ENCODE data around the gene DBP. TPM values are rescaled to one million over a fixed set of nuclear protein-coding genes. Genes with fewer than 3 reads are reported as not detected.
"Not testable (repeated sequence)": the region's sequence is repeated elsewhere in the genome, so short reads cannot be mapped to it uniquely, and the experiment has no call there.

Gene DBP
- total RNA-seq, 3 donors from 2014 or later, result 6.7 to 12.3 (median 11.2) TPM

DNA sequence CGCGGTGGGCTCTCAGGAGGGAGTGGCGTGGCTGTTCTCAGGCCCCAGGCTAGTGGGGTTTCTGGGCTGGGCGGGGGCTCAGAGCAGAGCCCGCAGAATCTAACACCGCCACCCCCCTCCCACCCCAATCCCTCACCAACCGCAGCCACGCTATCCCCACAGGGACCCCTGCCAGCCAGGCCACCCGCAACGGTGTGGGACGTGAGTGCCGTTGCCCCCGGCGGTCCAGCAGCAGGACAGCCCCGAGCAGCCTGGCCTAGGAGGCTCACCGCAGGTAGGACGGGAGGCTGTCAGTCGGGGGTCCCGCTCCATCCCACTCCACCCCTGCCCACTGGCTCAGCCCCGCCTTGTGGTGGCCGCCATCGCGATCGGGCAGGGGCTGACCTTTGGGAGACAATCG is 35.8 kb upstream of the DBP start, which contains the start of gene NTN5:
Gene NTN5, minus strand, starts transcription at position 24 of the 400 bp plus-strand sequence. CDS start 2,031 bp downstream, outside the sequence.
- H3K36me3 Mint-ChIP-seq (ENCODE audit: insufficient read depth), result no peaks in the 10 kb centered on the region
- no peak within 1 kb of the TSS for H3K4me3 Mint-ChIP-seq
- DNase-seq, result no peak
- H3K9me3 Mint-ChIP-seq, result no peaks in the 10 kb centered on the region
- no peak for ATAC-seq
- peaks cover 2% of the 10 kb centered on the region for H3K27me3 Mint-ChIP-seq (ENCODE audit: low read depth)
- peaks cover 5% of the 10 kb centered on the region for H3K4me1 Mint-ChIP-seq (ENCODE audit: low read depth)

DNA sequence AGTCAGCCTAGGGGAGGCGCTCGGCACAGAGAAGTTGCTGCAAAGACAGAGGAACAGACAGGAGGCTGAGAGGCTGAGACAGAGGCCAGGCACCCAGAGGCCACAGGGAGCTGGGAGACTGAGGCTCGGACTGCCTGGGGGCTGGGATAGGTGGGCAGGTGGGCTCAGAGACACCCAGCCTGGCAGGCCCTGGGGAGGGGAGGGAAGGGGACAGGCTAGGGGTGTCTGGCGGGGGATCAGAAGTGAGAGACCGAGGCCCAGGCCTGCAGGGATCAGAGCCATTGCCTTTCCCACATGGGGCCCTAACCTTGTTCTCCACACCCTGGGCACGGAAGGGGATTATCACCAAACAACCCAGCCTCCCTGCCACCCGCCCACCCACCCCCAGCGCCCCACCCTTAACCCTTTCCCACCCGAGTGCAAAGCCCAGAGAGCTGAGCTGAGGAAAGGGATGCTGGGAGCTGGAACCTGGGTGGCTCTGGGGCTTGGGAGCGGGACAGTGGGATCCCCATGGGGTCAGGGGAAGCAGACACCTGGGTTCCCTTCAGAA is 34.3 kb upstream of the DBP start:
- DNase-seq (no peak), ATAC-seq (no peak)
- H3K36me3 Mint-ChIP-seq (ENCODE audit: insufficient read depth), result no peaks in the 10 kb centered on the region
- H3K4me3 Mint-ChIP-seq, result no peak overlapping the region
- H3K4me1 Mint-ChIP-seq (ENCODE audit: low read depth), result peaks cover 5% of the 10 kb centered on the region
- H3K27me3 Mint-ChIP-seq (ENCODE audit: low read depth), result peaks cover 2% of the 10 kb centered on the region
- H3K9me3 Mint-ChIP-seq, result no peaks in the 10 kb centered on the region

DNA sequence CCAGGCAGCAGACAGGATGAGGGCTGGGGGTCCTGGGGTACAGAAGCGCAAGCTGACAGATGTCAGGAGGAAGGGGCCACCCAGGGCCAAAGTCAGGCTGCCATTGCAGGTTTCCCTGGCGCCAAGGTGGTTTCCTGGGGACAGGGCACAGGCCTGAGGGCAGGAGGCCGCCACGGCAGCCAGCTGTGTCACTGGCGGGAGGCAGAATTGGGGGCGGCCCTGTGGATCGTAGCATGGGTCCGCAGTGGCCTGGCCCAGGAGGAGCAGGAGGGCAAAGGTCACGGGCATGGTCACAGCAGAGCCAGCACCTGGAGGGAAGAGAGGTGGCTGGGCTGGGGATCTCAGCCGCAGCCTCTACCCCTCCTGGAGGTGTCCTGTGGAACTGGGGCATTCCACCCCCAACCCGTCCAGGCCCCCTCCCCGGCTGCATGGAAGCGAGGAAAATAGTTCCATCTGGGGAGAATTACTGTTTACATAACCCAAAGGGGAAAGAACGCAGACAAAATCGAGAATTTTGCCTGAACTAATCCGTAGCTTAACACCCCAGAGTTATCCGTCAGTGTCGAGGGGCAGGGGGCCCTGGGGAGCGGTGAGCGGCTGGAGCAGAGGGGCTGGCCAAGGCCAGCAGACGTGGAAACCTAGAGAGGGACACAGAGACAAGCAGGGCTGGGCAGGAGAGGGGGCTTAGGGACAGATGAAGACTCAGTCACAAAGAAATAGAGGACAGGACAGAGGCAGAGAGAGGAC is 33.7 kb upstream of the DBP start:
- DNase-seq (no peak), ATAC-seq (no peak)
- Mint-ChIP-seq H3K9me3 (no peaks in the 10 kb centered on the region), H3K4me1 (ENCODE audit: low read depth) (peaks cover 5% of the 10 kb centered on the region), H3K36me3 (ENCODE audit: insufficient read depth) (no peaks in the 10 kb centered on the region), H3K27me3 (ENCODE audit: low read depth) (peaks cover 2% of the 10 kb centered on the region), H3K4me3 (no peak overlapping the region)

DNA sequence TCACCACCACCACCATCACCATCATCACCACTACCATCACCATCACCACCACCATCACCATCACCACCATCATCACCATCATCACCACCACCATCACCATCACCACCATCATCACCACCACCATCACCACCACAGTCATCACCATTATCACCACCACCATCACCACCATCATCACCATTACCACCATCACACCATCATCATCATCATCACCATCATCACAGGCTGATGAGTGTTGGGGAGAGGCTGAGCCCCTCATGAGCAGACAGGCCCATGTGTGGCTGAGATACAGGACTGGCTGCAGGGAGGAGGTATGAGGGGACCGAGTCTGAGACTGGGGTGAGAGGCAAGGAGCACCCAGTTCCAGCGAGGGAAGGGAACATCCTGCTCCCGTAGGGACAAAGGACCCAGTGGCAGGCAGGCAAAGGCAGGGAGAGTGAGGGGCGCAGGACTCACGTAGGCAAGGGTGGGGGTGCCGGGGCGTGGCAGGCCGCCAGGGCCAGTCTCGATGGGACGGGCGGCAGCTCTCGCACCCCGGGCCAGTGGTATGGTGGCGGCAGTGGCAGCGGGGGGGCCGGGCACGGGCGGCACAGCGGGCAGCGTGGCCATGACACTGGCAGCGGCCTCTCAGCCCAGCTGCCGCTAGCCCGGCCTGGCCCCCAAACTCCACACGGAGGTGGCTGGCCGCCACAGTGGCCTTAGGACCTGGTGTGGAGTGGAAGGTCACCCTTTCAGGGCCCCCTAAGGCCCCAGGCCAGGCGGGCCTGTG is 32.9 kb upstream of the DBP start:
- no peaks in the 10 kb centered on the region for H3K9me3 Mint-ChIP-seq
- H3K4me3 Mint-ChIP-seq, result no peak overlapping the region
- DNase-seq, result no peak
- H3K27me3 Mint-ChIP-seq (ENCODE audit: low read depth), result no peaks in the 10 kb centered on the region
- no peak for ATAC-seq
- H3K4me1 Mint-ChIP-seq (ENCODE audit: low read depth), result peaks cover 1% of the 10 kb centered on the region
- no peaks in the 10 kb centered on the region for H3K36me3 Mint-ChIP-seq (ENCODE audit: insufficient read depth)

DNA sequence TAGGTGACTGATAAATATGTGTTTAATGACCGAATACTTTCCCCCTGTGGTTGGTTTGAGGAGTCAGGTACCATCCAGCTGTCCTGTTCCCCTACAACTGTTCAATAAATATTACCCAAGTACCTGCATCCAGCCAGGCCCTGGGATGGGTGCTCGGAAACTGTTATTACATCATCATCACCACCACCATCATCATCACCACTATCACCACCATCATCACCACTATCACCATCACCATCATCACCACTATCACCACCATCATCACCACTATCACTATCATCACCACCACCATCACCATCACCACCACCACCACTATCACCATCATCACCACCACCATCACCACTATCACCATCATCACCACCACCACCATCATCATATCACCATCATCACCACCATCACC is 31.6 kb upstream of the DBP start:
- no peak overlapping the region for H3K4me3 Mint-ChIP-seq

DNA sequence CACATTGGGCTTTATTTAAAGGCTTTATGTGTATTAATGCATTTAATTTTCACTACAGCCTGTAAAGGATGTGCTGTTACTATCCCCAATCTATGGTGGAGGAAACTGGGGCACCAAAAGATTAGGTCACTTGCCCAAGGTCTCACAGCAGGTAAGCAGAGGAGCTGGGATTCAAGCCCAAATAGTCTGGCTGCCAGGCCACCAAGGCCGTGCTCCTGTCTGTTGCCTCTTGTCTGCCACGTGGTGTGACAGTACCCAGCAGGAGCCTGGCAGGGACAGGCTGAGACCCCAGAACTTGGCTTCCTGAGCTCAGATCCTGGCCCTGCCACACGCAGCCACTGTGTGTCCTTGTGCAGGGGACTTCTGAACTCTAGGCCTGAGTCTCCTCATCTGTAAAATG is 31.2 kb upstream of the DBP start:
- no peaks in the 10 kb centered on the region for H3K27me3 Mint-ChIP-seq (ENCODE audit: low read depth)
- ATAC-seq, result no peak
- no peaks in the 10 kb centered on the region for H3K36me3 Mint-ChIP-seq (ENCODE audit: insufficient read depth)
- DNase-seq, result no peak
- no peaks in the 10 kb centered on the region for H3K4me1 Mint-ChIP-seq (ENCODE audit: low read depth)
- H3K4me3 Mint-ChIP-seq, result no peak overlapping the region
- no peaks in the 10 kb centered on the region for H3K9me3 Mint-ChIP-seq

More for the DNA sequence above, 31.6 kb upstream of the DBP start:
- ATAC-seq (no peak), DNase-seq (no peak)
- Mint-ChIP-seq H3K36me3 (ENCODE audit: insufficient read depth) (no peaks in the 10 kb centered on the region), H3K27me3 (ENCODE audit: low read depth) (no peaks in the 10 kb centered on the region), H3K9me3 (no peaks in the 10 kb centered on the region), H3K4me1 (ENCODE audit: low read depth) (no peaks in the 10 kb centered on the region)

DNA sequence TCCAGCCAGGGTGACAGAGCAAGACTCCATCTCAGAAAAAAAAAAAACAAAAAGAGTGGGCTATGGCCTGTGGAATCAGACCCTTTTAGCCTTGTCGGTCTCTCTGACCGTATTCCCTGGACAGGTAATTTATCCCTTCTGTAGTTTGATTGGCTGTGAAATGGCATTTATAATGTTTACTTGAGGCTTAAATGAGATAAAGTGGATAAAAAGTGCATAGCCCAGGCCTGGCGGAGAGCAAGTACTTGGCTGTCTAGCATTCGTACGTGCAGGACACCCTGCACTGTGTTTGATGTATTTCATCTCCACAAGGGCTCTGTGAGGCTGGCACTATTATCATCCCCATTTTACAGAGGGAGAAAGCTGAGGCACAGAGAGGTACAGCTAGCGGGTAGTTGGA is 28.6 kb upstream of the DBP start:
- no peaks in the 10 kb centered on the region for H3K9me3 Mint-ChIP-seq
- no peak for DNase-seq
- no peaks in the 10 kb centered on the region for H3K36me3 Mint-ChIP-seq (ENCODE audit: insufficient read depth)
- H3K4me3 Mint-ChIP-seq, result no peak overlapping the region
- H3K27me3 Mint-ChIP-seq (ENCODE audit: low read depth), result no peaks in the 10 kb centered on the region
- no peak for ATAC-seq
- H3K4me1 Mint-ChIP-seq (ENCODE audit: low read depth), result peaks cover 5% of the 10 kb centered on the region

DNA sequence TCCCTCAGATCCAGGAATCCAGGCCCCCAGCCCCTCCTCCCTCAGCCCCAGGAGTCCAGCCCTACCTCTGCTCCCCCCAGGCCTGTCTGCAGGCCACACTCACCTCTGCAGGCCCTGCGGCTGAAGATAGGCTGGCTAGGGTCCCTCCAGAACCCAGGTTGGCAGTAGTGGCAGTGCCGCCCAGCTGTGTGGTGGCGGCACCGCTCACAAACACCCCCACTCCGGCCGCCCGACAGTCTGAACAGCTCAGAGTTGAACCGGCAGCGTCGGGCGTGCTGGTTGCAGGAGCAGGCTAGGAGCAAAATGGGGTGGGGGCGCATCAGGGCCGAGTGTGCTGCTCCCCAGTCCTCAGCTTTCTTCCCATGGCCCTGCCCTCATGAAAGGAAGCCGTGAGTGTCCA is 27.3 kb upstream of the DBP start:
- DNase-seq, result no peak
- Mint-ChIP-seq H3K9me3 (no peaks in the 10 kb centered on the region), H3K4me3 (no peak overlapping the region), H3K27me3 (ENCODE audit: low read depth) (no peaks in the 10 kb centered on the region), H3K4me1 (ENCODE audit: low read depth) (peaks cover 7% of the 10 kb centered on the region), H3K36me3 (ENCODE audit: insufficient read depth) (no peaks in the 10 kb centered on the region)
- ATAC-seq, result no peak

DNA sequence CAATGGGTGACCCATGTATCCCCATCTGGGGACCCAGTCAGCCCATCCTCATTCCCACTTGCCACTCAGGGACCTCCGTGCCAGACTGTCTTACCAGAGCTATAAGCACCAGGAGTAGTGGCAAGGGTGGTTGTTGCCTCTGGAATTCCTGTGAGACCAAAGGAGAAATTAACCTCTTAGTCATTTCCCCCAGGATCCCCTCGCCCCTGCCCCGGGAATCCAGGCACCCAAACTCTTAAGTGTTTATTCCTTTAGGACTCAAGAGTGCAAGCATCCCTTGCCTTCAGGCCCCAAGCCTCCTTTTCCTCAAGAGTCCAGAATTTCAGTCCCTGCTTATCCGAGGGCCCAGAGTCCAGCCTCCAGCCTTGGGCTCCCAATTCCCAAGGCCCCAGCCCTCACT is 26.5 kb upstream of the DBP start:
- no peaks in the 10 kb centered on the region for H3K9me3 Mint-ChIP-seq
- H3K4me3 Mint-ChIP-seq, result no peak overlapping the region
- DNase-seq (no peak), ATAC-seq (no peak)
- H3K27me3 Mint-ChIP-seq (ENCODE audit: low read depth), result no peaks in the 10 kb centered on the region
- peaks cover 7% of the 10 kb centered on the region for H3K4me1 Mint-ChIP-seq (ENCODE audit: low read depth)
- H3K36me3 Mint-ChIP-seq (ENCODE audit: insufficient read depth), result no peaks in the 10 kb centered on the region

DNA sequence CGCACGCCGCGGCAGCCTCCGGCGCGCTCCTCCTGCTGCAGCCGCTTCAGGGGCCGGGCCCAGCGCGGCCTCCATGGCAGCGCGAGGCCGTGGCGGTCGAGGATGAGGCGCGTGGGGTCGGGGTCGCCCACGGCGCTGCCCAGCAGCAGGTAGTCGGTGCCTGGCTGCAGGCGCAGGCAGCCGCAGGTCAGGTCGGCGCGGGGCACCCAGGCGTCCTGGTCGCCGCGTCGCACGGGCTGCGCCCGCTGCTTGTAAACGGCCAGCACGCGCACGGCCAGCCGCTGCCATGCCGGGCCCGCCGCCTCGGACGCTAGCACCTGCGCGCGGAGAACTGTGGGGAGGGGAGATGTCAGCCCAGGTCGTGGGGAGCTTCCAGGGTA is 24.5 kb upstream of the DBP start:
- ATAC-seq, result no peak
- DNase-seq, result no peak
- peaks cover 7% of the 10 kb centered on the region for H3K4me1 Mint-ChIP-seq (ENCODE audit: low read depth)
- H3K4me3 Mint-ChIP-seq, result no peak overlapping the region
- no peaks in the 10 kb centered on the region for H3K9me3 Mint-ChIP-seq
- no peaks in the 10 kb centered on the region for H3K36me3 Mint-ChIP-seq (ENCODE audit: insufficient read depth)
- no peaks in the 10 kb centered on the region for H3K27me3 Mint-ChIP-seq (ENCODE audit: low read depth)

DNA sequence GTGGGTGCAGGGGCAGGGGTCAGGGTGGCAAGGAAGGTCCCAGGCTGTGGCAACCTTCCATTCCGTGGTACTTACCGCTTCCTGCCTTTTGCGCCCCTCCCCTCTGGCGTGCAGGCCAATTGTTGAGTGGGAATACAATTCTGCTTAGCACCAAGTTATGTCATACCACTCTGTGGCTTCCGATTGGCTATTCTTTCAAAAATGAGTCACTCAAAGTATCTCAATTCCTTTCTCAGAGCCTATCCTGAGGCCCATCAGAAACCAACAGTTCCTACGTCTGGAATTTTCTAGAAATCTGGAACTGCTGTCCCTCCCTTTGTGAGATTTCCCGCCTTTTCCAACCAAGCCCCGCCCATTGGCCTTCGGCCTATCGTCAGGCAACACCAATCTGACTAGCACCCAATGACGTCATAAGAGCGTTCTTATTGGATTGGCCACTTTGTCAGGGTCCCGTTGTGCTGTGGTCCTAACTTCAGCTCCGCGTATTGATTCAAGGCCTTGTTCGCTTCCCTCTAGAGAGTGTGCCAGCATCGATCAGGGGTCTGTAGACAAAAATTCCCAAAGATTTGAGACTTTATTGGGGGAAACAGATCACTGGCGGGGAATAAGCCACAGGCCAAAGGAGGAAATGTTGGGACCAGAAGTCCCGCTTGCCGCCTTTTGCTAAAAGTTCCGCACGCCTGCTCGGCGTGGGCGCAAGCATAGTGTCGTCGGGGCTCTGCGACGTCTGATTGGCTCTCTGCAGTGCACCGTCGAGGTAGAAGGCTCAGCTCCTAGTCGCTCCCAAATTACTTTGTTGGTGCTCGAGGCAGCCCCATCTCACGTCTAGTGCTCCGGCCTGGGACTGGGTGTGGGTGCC is 23.9 kb upstream of the DBP start:
- ATAC-seq, result peak; percentile 96 to 98
- peaks cover 7% of the 10 kb centered on the region for H3K4me1 Mint-ChIP-seq (ENCODE audit: low read depth)
- no peaks in the 10 kb centered on the region for H3K36me3 Mint-ChIP-seq (ENCODE audit: insufficient read depth)
- no peaks in the 10 kb centered on the region for H3K9me3 Mint-ChIP-seq
- peak; percentile 70 for DNase-seq
- H3K4me3 Mint-ChIP-seq, result peak overlapping the region; percentile 63
- no peaks in the 10 kb centered on the region for H3K27me3 Mint-ChIP-seq (ENCODE audit: low read depth)

DNA sequence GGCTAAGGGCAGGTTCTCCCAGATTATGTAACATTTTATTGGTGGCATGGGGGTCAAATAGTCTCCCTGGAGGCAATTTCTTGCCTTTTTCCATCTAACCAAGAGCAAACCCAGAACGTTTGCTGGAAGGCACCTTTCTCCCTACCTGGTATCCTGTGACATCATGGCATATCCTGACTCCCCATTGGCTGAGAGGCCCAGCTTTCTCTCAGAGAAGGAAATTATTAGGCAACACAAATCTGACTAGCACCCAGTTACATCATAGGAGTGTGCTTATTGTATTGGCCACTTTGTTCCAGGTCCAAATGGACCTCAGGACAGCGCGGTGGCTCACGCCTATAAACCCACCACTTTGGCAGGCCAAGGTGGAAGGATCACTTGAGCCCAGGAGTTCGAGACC is 22.6 kb upstream of the DBP start:
- Mint-ChIP-seq H3K4me1 (ENCODE audit: low read depth) (peaks cover 7% of the 10 kb centered on the region), H3K36me3 (ENCODE audit: insufficient read depth) (no peaks in the 10 kb centered on the region), H3K9me3 (no peaks in the 10 kb centered on the region), H3K27me3 (ENCODE audit: low read depth) (no peaks in the 10 kb centered on the region), H3K4me3 (no peak overlapping the region)
- ATAC-seq, result no peak
- DNase-seq, result no peak

DNA sequence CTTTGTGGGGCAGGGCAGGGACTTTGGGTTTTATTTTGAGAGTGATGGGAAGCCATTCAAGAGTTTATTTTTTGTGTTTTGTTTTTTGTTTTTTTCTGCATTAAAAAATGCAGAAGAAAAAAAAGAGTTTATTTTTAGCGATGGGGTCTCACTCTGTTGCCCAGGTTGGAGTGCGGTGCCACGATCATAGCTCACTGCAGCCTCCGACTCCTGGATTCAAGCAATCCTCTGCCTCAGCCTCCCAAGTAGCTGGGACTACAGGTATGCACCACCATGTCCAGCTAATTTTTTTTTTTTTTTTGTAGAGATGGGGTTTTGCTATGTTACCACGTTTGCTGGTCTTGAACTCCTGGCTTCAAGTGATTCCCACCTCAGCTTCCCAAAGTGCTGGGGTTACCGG is 21.3 kb upstream of the DBP start:
- no peak for ATAC-seq

DNA sequence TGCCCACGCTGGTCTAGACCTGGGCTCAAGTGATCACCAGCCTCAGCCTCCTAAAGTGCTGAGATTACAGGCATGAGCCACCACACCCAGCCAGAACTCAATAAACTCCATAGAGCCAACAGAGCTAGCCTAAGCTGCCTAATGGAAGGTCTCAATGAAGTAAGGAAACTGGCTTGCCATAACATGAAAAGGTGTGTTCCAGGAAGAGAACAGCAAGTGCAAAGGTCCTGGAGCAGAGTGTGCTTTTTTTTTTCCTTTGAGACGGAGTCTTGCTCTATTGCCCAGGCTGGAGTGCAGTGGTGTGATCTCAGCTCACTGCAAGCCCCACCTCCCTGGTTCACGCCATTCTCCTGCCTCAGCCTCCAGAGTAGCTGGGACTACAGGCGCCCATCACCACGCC is 20.6 kb upstream of the DBP start:
- not testable (repeated sequence) for H3K27me3 Mint-ChIP-seq (ENCODE audit: low read depth); DNase-seq; H3K9me3 Mint-ChIP-seq; H3K36me3 Mint-ChIP-seq (ENCODE audit: insufficient read depth); H3K4me3 Mint-ChIP-seq; ATAC-seq; H3K4me1 Mint-ChIP-seq (ENCODE audit: low read depth)

More for the DNA sequence above, 21.3 kb upstream of the DBP start:
- H3K27me3 Mint-ChIP-seq (ENCODE audit: low read depth), result no peaks in the 10 kb centered on the region
- DNase-seq, result no peak
- H3K4me1 Mint-ChIP-seq (ENCODE audit: low read depth), result peaks cover 7% of the 10 kb centered on the region
- no peaks in the 10 kb centered on the region for H3K9me3 Mint-ChIP-seq
- no peak overlapping the region for H3K4me3 Mint-ChIP-seq
- no peaks in the 10 kb centered on the region for H3K36me3 Mint-ChIP-seq (ENCODE audit: insufficient read depth)
